ENCODE data around the gene CECR2. TPM values are rescaled to one million over a fixed set of nuclear protein-coding genes. Genes with fewer than 3 reads are reported as not detected.
A peak's percentile ranks its signal among the peaks of the same experiment; 100 is the strongest.

The CECR2 gene
- total RNA-seq, 1 experiment from 2014 or later, result 2.0 TPM

DNA sequence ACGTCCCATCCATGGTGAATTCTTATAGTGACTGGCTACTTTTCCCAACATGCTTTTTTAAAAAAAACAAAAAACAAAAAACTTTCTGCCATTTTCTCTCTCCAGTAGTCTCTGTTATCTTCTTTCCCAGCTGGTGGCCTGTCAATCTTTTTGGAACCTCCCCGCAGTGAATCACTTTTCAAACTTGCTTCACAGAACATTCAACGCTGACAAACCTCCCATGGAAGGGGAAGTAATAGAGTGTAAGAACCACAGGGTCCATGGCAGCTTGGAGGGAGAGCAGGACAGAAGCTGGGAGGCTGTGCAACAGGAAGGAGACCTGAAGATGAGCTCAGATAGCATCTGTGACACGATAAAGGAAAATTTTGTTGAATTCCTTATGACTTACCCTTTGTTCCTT is 9.8 kb upstream of the CECR2 start:
- DNase-seq (ENCODE audit: low spot score), result no peak
- in situ Hi-C loops (cut with HindIII; ENCODE audit: low sequenced_read_pairs), result no loop called here

DNA sequence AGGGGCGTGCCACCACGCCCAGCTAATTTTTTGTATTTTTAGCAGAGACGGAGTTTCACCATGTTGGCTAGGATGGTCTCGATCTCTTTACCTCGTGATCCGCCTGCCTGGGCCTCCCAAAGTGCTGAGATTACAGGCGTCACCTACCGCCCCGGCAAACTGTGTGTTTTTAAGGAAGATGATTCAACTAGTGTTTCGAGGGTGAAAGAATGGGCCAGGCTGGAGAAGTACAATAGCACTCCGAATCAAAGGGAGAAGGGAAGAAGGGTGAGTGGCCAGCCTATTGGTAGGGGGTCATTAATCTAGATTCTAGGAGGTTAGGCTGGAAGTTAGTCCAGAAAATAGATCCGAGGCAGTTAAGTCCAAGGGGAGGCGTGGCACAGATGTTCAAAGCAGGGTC is 2.9 kb upstream of the CECR2 start:
- no peak for DNase-seq (ENCODE audit: low spot score)

DNA sequence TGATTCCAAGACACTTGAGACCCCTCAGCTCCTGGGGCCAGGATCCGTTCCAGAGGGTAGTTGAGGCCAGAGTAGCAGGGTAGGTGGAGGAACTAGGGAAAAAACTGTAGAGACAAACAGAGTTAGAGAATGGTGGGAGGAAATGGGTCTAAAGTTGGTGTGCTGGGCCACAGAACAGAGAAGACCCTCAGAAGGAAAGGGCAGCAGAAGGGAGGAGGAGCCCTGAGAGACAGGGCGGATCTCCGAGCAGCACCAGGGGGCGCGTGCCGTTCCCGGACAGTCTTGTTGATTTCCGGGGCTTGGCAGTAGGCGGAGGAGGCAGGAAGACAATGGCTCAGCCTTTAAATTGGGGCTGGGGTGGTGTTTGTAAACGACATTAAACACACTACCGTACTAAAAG is 2.4 kb upstream of the CECR2 start:
- in situ Hi-C loops (cut with HindIII; ENCODE audit: low sequenced_read_pairs), result no loop called here
- DNase-seq (ENCODE audit: low spot score), result no peak

More for the DNA sequence above, 2.9 kb upstream of the CECR2 start:
- in situ Hi-C loops (cut with HindIII; ENCODE audit: low sequenced_read_pairs), result no loop called here

DNA sequence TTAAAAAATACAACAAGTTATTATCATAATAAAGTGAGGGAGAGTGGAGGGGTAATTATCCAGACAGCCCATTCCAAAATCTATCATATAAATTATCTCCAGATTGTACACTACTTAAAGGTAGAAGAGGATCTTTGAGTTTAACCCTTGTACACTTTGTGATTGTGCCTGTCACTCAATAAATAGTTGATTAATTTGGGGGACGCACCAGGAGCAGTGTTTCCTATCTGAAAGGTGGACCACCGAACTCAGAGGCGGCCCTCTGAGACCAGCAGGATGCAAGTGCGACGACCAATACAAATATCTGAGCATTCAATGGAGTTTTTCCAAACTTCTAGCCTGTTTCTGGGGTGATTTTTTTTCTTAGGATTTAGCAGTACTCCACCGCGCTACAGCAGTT is 1.1 kb upstream of the CECR2 start:
- in situ Hi-C loops (cut with HindIII; ENCODE audit: low sequenced_read_pairs), result no loop called here
- no peak for DNase-seq (ENCODE audit: low spot score)

DNA sequence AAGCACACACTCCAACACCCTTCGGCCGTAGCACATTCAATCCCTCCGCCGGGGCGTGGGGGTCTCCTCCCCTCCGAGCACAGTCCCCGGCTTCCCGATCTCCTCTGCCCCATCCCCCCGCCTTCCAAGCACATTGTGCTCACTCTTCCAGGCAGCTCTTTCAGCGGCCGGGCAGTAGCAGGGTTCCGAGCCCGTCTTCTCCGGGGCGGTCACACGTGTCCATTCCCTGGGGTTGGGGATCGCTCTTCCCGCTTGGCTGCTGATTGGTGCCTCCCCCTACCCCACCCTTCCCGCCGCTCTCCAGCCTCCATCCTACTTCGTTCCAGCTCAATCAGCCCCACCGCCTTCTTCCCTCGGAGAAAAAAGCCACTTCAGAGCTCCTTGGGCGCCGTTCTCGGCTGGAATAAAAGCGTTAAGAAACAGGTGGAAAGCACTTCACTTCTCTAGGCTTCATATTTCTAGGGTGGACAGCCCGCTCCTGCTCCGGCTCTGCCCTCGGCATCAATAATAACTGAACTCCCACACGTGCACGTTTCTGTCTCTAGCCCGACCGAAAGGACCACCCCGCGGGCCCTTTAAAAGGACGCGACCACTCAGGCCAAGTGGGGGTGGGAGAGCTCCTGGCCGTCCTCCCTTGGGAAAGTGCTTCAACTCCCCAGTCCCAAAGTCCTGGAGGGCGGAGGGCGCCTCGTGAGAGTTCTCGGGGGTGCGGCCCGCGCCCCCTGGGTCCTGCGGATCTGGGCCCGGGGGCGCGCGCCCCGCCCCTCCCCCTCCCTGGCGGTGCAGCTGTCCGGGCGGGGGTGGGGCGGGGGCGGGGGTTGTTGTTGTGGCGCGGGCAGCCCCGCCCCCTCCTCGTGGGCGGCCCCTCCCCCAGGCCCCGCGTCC is 464 bp upstream of the CECR2 start:
- in situ Hi-C loops (cut with HindIII; ENCODE audit: low sequenced_read_pairs), result no loop called here
- peak; percentile 73 for DNase-seq (ENCODE audit: low spot score)

DNA sequence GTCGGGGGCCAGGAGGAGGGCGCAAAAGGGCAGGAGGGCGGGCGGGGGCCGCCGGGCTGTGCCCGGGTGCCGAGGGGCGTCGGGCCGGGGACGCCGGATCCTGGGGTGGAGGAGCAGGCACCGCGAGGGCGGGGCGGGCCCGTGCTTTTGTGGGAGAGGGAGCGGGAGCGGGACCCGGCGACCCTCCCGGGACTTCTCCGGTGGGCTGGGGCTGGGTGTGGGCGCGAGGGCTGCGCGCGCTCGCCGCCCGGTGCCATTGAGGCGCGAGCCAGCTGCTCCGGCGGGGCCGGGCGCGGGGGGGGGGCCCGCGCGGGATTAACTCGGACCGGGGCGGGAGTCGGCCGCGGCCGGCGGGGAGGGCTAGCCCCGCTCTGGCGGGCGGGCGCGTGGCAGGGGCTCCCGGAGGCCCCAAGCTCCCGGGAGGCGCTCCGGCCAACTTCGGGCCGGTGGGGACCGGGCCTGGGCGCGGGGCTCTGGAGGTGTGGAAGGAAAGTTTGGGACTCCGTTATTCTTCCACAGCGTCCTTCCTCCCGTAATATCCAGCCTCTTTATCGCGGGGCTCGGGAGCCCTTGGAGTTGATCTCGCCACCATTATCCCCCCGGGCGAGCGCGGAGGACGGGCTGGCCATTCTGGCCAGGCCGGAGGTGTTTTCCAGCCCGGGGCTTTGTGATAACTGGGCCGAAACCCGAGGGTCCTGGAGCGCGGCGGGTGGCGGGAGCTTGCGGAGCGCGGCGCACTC is 936 bp downstream of the CECR2 start:
- in situ Hi-C loops (cut with HindIII; ENCODE audit: low sequenced_read_pairs), result no loop called here
- no peak for DNase-seq (ENCODE audit: low spot score)

DNA sequence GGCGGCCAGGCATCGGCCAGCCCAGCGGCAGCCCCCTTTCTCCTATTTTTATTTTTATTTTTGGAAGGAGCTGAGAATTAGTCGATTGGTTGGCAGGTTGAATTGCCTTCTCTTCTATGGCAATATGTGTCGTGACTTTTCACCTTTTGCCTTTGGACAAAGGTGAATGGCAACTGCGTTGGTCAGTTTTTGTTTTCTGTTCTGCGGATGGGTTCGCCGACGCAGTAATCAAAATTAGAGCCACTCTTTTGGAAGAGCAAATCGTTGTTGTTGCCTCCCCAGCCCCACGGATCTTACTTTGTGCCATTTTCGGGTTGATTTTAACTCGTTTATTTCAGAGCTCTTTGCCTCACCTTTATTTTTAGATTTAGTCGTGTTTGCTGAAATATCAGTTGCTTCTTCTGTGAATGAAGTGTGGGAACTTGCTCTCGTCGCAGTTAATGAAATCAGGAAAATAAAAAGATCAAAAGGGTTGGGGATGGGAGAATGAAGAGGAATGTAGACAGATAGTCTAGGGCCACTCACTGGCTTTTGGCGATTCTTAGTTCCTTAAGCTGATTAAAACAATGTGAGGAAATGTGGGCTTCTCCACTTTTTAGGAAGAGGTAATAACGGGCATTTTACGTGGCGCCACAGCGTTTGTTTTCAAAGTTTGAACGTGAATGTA is 1.6 kb downstream of the CECR2 start:
- in situ Hi-C loops (cut with HindIII; ENCODE audit: low sequenced_read_pairs), result no loop called here
- DNase-seq (ENCODE audit: low spot score), result peak; percentile 59

DNA sequence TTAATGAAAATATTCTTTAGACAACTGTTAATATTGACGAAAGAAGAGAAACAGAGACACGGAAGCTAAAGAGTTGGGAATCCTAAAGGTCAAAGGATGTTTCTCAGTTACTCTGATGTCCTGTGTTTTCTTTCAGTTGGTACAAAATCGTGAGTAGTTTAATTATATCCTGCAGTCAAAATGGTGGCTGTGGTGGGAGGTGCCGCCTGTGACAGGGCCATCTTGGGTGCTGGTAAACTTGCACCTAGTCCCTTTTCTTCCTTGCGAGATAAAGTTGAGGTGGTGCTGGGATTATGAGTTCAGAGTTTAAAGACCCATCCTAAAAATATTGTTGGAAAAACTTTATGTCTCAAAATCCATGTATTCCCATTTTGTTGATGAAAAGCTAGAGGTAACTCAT is 2.2 kb downstream of the CECR2 start:
- in situ Hi-C loops (cut with HindIII; ENCODE audit: low sequenced_read_pairs), result no loop called here
- DNase-seq (ENCODE audit: low spot score), result no peak

DNA sequence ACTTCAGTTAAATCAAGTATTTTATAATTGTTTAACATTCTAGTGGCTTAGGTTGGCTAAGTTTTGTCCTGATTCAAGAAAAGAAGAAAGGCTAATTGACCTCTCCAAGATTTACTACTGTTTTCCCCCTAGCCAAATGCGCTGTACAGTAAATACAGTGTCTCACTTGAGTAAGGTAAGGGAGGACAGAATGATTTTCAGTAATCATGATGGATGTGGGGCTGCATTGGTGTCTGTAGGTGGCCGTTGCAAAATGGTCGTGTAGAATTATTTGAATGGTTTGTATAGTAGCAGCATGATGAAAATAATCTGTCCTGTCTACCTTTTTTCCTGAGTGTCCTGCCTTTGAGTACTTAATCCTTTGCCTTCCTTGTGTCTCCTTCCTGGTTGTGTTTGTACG is 4.6 kb downstream of the CECR2 start:
- DNase-seq (ENCODE audit: low spot score), result no peak
- in situ Hi-C loops (cut with HindIII; ENCODE audit: low sequenced_read_pairs), result no loop called here

DNA sequence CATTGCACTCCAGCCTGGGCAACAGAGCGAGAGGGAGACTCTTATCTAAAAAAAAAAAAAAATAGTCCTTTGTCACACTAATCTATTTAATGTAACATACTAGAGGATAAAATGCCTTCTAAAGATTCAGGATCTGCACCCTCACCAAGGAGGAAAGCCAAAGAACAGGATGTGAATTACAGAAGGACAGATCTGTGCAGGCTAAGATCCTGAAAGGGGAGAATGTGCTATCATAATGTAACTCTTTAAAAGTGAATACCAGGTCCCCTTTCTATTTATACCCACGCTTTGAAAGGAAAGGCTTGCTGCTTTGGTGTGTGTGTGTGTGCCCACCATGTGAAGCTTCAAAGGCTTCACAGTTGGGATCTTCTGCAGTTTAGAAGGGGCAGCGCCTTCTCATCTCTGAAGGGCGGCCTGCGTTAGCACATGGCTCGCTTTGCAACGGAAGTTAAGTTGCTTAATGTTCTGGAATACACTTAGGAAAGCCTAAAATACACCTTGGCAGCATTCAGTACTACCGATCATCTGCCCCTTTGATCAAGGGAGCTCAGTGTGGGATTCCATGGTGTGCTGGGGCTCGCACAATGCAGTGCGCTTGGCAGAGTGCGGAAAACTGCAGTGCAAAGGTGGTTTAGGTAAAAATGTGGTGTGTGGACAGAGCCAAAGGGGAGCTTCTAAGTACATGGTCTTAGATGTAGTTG is 6.8 kb downstream of the CECR2 start:
- DNase-seq (ENCODE audit: low spot score), result no peak
- in situ Hi-C loops (cut with HindIII; ENCODE audit: low sequenced_read_pairs), result no loop called here

DNA sequence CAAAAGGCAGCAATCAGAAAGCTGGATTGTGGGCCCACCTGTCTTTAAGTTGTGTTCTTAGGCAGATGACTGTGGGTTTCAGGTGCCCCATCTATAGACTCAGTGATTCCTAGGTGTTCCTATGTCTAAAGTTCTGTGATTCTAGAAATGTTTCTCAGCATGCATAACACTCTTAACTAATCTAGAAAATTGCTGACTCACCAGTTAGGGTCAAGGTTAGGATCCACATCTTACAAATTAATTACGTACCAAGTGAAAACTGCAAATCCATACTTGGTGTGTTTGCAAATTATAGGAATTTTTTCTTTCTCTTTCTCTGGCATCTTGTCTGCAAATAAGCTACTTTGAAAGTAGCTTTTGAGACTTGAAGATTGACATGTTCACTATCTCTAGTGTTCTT is 7.7 kb downstream of the CECR2 start:
- in situ Hi-C loops (cut with HindIII; ENCODE audit: low sequenced_read_pairs), result no loop called here
- no peak for DNase-seq (ENCODE audit: low spot score)

DNA sequence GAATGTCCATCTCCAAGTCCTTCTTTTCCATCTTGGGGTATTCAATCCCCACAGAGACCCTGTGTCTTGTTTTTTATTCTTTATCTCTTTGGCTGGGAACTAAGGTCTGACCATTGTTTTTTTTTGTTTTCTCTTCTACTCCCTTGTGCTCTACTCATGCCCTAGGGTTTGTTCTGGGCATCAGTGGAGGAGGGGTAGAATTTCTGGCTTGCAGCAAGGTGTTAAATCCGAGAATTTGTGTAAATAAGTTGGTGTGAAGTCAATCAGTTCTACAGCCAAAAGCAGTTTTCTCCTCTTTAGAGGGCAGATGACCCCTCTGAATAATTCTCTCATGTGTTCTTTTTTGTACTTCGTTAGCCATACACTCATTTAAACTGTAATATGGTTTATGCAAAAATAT is 10.7 kb downstream of the CECR2 start:
- in situ Hi-C loops (cut with HindIII; ENCODE audit: low sequenced_read_pairs), result no loop called here
- DNase-seq (ENCODE audit: low spot score), result no peak

DNA sequence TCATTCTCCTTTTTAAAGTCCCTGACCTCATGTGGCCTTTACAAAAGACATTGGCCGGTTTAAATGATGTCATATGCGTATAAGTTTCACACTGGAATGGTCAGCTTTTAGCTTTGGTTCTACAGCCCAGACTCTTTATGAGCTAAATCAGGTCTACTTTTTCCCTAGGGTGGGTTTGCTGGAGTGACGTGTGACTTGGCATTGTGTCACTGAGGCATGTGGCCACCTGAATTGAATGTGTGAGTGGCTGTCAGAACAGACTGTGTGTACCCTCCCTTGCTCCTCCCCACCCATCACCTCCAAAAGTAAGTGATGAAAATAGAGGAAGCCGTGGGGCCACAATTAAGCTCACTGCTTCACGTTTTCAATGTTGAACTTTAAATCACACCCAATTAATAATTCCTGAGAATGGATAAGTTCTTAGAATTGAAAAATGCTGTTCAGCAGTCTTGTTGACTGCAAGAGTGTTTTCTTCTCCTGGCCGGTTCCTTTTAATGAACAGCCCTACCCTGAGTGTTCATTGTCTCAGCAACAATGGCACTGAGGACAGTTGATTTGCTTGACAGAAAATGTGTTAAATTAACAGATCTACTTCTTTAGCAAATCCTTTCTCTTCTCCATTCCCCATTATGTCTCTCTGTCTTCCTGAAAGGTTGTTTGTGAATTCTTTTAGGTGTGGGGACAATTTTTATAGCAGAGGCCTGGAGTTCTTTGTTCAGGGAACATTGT is 11.3 kb downstream of the CECR2 start:
- in situ Hi-C loops (cut with HindIII; ENCODE audit: low sequenced_read_pairs), result no loop called here
- DNase-seq (ENCODE audit: low spot score), result peak; percentile 75

DNA sequence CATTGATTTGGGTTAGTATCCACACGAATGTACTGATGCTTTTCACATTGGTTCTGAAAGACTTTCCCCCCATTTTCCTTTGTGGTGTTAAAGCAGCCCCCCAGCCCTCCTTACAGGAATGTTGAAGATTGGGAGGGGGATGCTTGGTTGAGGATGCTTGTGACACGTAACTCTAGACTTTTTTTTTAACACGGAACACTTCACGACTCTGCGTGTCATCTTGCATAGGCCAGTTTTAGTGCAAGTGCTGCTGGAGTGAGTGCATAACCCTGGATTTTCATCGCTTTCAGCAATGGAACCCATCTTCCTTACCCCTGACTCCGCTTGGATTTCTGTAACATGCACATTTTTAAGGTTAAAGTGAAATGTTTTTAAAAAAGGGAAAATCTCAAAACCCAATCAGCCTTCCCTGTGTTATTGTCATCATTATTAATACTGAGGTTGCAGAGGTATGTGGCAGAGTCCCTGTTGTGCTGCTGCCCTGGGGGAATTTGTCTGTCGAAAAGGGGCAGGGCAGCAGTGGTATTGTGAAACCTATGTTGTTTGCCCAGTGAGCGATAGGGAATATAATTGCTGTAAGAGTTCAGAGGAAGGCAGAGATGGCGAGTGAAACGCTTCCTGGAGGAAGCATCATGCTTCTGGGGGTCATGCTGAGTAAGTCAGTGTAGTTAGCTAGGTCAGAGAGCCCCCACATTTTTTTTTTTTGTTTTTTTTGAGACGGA is 12.1 kb downstream of the CECR2 start:
- no peak for DNase-seq (ENCODE audit: low spot score)
- in situ Hi-C loops (cut with HindIII; ENCODE audit: low sequenced_read_pairs), result no loop called here

DNA sequence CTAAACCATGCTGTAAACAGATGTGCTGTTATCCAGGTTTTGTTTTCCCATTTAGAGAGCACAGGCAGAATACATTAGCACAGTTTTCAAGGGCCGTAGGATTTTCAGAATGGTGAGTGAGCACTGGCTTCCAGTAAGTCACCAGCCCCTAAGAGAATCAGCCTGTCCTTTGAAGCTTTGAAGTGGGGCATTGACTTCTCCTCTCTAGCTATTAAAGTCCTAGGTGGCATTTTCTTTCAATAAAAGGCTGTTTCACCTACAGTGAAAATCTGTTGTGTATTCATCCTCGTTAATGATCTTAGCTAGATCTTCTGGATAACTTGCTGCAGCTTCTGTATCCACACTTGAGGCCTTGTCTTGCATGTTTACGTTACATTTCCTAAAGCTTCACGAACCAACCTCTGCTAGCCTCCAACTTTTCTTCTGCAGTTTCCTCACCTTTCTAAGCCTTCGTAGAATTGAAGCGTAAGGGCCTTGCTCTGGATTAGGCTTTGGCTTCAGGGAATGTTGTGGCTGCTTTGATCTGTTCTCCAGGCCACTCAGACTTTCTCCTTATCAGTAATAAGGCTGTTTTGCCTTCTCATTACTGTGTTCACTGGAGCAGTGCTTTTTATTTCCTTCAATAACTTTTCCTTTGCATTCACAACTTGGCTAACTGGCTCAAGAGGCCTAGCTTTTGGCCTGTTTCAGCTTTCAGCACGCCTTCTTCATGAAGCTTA is 15.5 kb downstream of the CECR2 start:
- in situ Hi-C loops (cut with HindIII; ENCODE audit: low sequenced_read_pairs), result no loop called here

DNA sequence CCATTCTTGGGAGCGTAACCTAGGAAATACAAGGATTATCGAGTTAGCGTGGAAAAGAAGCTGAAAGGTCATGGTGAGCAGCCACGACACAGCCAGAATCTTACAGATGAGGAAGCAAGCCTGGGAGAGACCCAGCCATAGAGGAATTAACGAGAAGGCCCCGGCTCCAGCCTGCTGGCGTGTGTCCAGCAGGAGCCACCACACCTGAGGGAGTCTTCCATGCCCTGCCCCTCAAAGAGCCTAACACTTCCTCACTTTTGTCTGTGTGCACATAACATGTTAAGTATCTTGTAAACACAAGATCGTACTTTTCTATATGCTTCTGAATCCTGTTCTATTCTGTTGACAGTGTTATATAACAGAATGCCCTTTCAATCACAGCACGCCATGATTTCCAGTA is 18.1 kb downstream of the CECR2 start:
- peak; percentile 52 for DNase-seq (ENCODE audit: low spot score)
- in situ Hi-C loops (cut with HindIII; ENCODE audit: low sequenced_read_pairs), result no loop called here

More for the DNA sequence above, 15.5 kb downstream of the CECR2 start:
- DNase-seq (ENCODE audit: low spot score), result no peak

DNA sequence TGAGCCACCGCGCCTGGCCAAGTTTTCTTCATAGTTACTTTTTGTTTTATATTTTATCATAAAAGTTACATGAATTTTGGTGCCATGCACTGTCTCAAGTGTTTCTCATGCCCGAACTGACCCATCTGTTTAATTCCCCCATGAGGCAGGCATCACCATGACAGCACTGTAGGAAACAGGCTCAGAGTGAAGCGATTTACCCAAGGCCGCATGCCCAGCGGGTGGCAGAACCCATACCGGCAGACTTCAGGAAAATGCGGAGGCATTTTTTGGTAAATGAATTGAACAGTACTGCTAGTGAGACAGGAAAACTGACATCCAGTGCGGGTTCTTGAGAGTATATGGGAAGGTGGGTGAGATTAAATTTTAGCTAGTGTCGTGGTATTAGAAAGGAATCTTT is 19.0 kb downstream of the CECR2 start:
- DNase-seq (ENCODE audit: low spot score), result no peak
- in situ Hi-C loops (cut with HindIII; ENCODE audit: low sequenced_read_pairs), result no loop called here

DNA sequence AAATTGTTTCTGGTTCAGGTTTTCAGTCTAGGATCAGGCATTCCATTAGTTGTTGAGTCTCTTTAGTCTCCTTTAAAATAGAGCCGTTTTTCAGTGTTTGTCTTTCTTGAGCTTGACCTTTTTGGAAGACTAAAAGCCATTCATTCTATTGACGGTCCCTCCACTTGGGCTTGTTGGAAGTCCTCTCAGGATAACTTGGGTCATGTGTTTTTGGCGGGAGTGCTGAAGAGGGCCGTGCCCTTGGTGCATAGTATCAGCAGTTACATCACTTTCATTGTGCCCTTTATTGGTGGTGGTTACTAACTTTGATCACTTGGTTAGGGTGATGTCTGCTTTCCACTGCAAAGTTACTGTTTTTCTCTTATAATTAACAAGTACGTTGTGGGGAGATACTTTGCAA is 20.8 kb downstream of the CECR2 start:
- no peak for DNase-seq (ENCODE audit: low spot score)
- in situ Hi-C loops (cut with HindIII; ENCODE audit: low sequenced_read_pairs), result no loop called here
